Endothelial cell of umbilical vein (primary cell): ENCODE data around the gene ATP12A. TPM values are rescaled to one million over a fixed set of nuclear protein-coding genes. Genes with fewer than 3 reads are reported as not detected.

Source experiments
- BruUV-seq: library from RNA; stranded (reverse); fragments of 400-500 nt; replicated peaks from 2 replicates; lab custom pipeline; 2021; lab: Mats Ljungman, UMichigan
- CTCF ChIA-PET: fragments of 300-600, 350-600 bp; sonication (Branson Sonifier 250); formaldehyde crosslinking; loops from one replicate; lab custom pipeline; 2021; ENCODE audit warnings: antibody characterized with exemption, inconsistent platforms; lab: Charles Lee
- POLR2A ChIA-PET: fragments of 300-600, 350-600 bp; sonication (Branson Sonifier 250); formaldehyde crosslinking; loops from one replicate; lab custom pipeline; 2021; ENCODE audit warnings: antibody characterized with exemption, inconsistent platforms; lab: Charles Lee
- DNase-seq: peaks from one replicate; pipeline ENCODE4 v3.0.0-alpha.2; 2011; ENCODE audit warnings: low read depth, low spot score
- FAIRE-seq: peaks from 2 replicates; lab custom pipeline; 2011; peaks lifted over from hg19 to GRCh38; lab: Jason Lieb, UNC
- H2AFZ ChIP-seq: 2 replicates; pipeline ENCODE4 v1.6.0; 2012; ENCODE audit warnings: low read depth, low read length, control low read depth, inconsistent platforms
- H3K27ac ChIP-seq: 2 replicates; pipeline ENCODE4 v1.5.1; 2011; ENCODE audit warnings: low read depth, mild to moderate bottlenecking, control low read depth, low read length, moderate library complexity; ENCODE audit not compliant: insufficient read depth
- H3K27me3 ChIP-seq, 2 experiments: 2 replicates each; pipeline versions ENCODE4 v1.6.0 to v1.6.1; 2011; ENCODE audit warnings: low read length in 2 of 2, mixed read lengths in 1 of 2; ENCODE audit not compliant: control insufficient read depth in 2 of 2, insufficient read depth in 2 of 2
- H3K36me3 ChIP-seq, 2 experiments: 2 replicates in 1 of 2; 3 replicates in 1 of 2; pipeline ENCODE4 v1.5.1; 2011; ENCODE audit warnings: low read length in 2 of 2, mild to moderate bottlenecking in 1 of 2, moderate library complexity in 1 of 2; ENCODE audit not compliant: control insufficient read depth in 2 of 2, insufficient read depth in 2 of 2; ENCODE audit errors: extremely low read depth in 1 of 2
- H3K4me1 ChIP-seq: 3 replicates; pipeline ENCODE4 v1.5.1; 2011; ENCODE audit warnings: mild to moderate bottlenecking, low read length; ENCODE audit not compliant: control insufficient read depth, insufficient read depth; ENCODE audit errors: extremely low read depth
- H3K4me2 ChIP-seq: 2 replicates; pipeline ENCODE4 v1.6.1; 2011; ENCODE audit warnings: low read length, control low read depth, mixed read lengths; ENCODE audit not compliant: insufficient read depth
- H3K4me3 ChIP-seq, 3 experiments: fragments of 200-600 bp in 1 of 3; sonication (generic), shearing (Covaris generic) in 1 of 3; replicated peaks in 1 of 3; 2 replicates each; pipeline ENCODE4 v1.5.1; 2011 to 2016; ENCODE audit warnings: control low read depth in 3 of 3, low read length in 3 of 3, mild to moderate bottlenecking in 2 of 3, inconsistent platforms in 1 of 3, low read depth in 1 of 3, moderate library complexity in 1 of 3; ENCODE audit not compliant: insufficient read depth in 1 of 3
- H3K79me2 ChIP-seq: 2 replicates; pipeline ENCODE4 v1.6.0; 2012; ENCODE audit warnings: low read length, inconsistent platforms; ENCODE audit not compliant: control insufficient read depth, insufficient read depth
- H3K9ac ChIP-seq: replicated peaks from 2 replicates; pipeline ENCODE3; 2011; ENCODE audit warnings: low read length, control low read depth; ENCODE audit not compliant: insufficient read depth; ENCODE audit errors: extremely low read depth
- H3K9me1 ChIP-seq: replicated peaks from 3 replicates; pipeline ENCODE4 v1.6.0; 2011; ENCODE audit warnings: mild to moderate bottlenecking, low read length; ENCODE audit not compliant: control insufficient read depth, insufficient read depth; ENCODE audit errors: extremely low read depth
- H3K9me3 ChIP-seq: replicated peaks from 2 replicates; pipeline ENCODE4 v1.5.1; 2012; ENCODE audit warnings: low read length, inconsistent platforms; ENCODE audit not compliant: control insufficient read depth, insufficient read depth
- H4K20me1 ChIP-seq: replicated peaks from 2 replicates; pipeline ENCODE3; 2011; ENCODE audit warnings: mild to moderate bottlenecking, low read length; ENCODE audit not compliant: control insufficient read depth, insufficient read depth; ENCODE audit errors: extremely low read depth
- EZH2 ChIP-seq: IDR thresholded peaks from 2 replicates; pipeline ENCODE4 v1.6.1; 2012; ENCODE audit warnings: borderline replicate concordance, low read depth, mild to moderate bottlenecking, moderate library complexity, low read length, inconsistent platforms; ENCODE audit not compliant: severe bottlenecking
- FOS ChIP-seq: IDR thresholded peaks from 2 replicates; pipeline ENCODE4 v1.6.1; 2011; ENCODE audit warnings: mild to moderate bottlenecking, low read length, moderate library complexity, borderline replicate concordance; ENCODE audit not compliant: insufficient read depth
- GATA2 ChIP-seq: IDR thresholded peaks from 2 replicates; pipeline ENCODE4 v1.7.0; 2011; ENCODE audit warnings: low read depth, mild to moderate bottlenecking, moderate library complexity, mixed read lengths, low read length; ENCODE audit not compliant: insufficient read length, insufficient read depth
- JUN ChIP-seq: IDR thresholded peaks from 2 replicates; pipeline ENCODE4 v1.6.1; 2011; ENCODE audit warnings: borderline replicate concordance, low read depth; ENCODE audit not compliant: insufficient read length, insufficient read depth
- MYC ChIP-seq: IDR thresholded peaks from one replicate; pipeline ENCODE4 v1.6.1; 2011; ENCODE audit warnings: mild to moderate bottlenecking, low read depth, low read length
- POLR2A ChIP-seq: IDR thresholded peaks from 2 replicates; pipeline ENCODE4 v1.6.1; 2012; ENCODE audit warnings: low read depth, mild to moderate bottlenecking, control low read depth, low read length
- POLR2AphosphoS5 ChIP-seq: IDR thresholded peaks from 2 replicates; pipeline ENCODE4 v1.6.1; 2012; ENCODE audit warnings: low read depth, mild to moderate bottlenecking, control low read depth, low read length, moderate library complexity; ENCODE audit not compliant: insufficient read depth
- dilution Hi-C: fragments of 300-500 bp; cut with MboI; formaldehyde crosslinking; loops from one replicate; pipeline ENCODE4 v1.15.0; 2019; ENCODE audit warnings: low sequenced_read_pairs; ENCODE audit not compliant: extremely low pct_ligation_motif_present
- intact Hi-C: fragments of 100-400 bp; cut with micrococcal nuclease; formaldehyde crosslinking; loops from one replicate; pipeline ENCODE4 v1.10.0; 2022
- polyA plus RNA-seq, 4 experiments: library from polyadenylated mRNA; depleted of rRNA in 3 of 4; stranded (reverse) in 3 of 4; unstranded in 1 of 4; fragments of >200 nt; gene quantifications; 2 replicates each; pipeline versions ENCODE4 v1.2.1 to v1.2.3, GENCODE V29; 2011 to 2012; ENCODE audit warnings: missing spikeins in 1 of 4
- total RNA-seq: library from RNA; stranded (reverse); gene quantifications from 2 replicates; pipeline ENCODE4 v1.2.3, GENCODE V29; 2021
- TF ChIP-seq, protein P1 (sequence below): IDR thresholded peaks from 2 replicates; pipeline ENCODE4 v1.6.1; 2011; ENCODE audit not compliant: insufficient read depth, insufficient read length
- TF ChIP-seq, protein P2 (sequence below), 2 donors: IDR thresholded peaks; 1 replicate in 1 of 2; 2 replicates in 1 of 2; pipeline ENCODE4 v1.5.1; 2011; ENCODE audit warnings: low read length in 2 of 2, mild to moderate bottlenecking in 2 of 2, moderate library complexity in 2 of 2, control low read depth in 1 of 2, inconsistent platforms in 1 of 2, low read depth in 1 of 2; ENCODE audit not compliant: insufficient read depth in 1 of 2; ENCODE audit errors: extremely low read depth in 1 of 2

The ATP12A gene
- total and polyA plus RNA-seq, 2 donors (not counting 3 experiments of a cell fraction or from before 2014, with no cell fraction given) = not detected

- Histone ChIP-seq H4K20me1 (no peaks in the 10 kb centered on the region), H3K79me2 (no peaks in the 10 kb centered on the region), H3K9me3 (no peaks in the 10 kb centered on the region), H3K27ac (no peak overlapping the region), H3K27me3 (no peaks in the 10 kb centered on the region), H3K36me3 (no peaks in the 10 kb centered on the region), H3K9ac (no peak overlapping the region), H3K4me1 (no peaks in the 10 kb centered on the region), H3K9me1 (no peaks in the 10 kb centered on the region), H3K4me2 (no peak overlapping the region), H2AFZ (no peak overlapping the region), H3K4me3 (no peak overlapping the region)
- ChIA-PET CTCF (interaction anchor here (0.6 kb wide), 2 partner anchors 403 to 852 kb away, joined by 3 read pairs; no protein-coding TSS in a partner anchor), POLR2A (no interaction called here)
- TF ChIP-seq FOS = no peak
- no peak for TF ChIP-seq JUN
- TF ChIP-seq POLR2AphosphoS5 = no peak
- TF ChIP-seq, protein P1, sequence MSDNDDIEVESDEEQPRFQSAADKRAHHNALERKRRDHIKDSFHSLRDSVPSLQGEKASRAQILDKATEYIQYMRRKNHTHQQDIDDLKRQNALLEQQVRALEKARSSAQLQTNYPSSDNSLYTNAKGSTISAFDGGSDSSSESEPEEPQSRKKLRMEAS = no peak
- no peak for TF ChIP-seq EZH2
- no peak for TF ChIP-seq POLR2A
- FAIRE-seq = no peak
- intact Hi-C loops = no loop called here
- no TSS peak for BruUV-seq
- dilution Hi-C loops = no loop called here
- DNase-seq = no peak
Observed at GRCh38 chr13:24719139-24719538, 38.9 kb downstream of the ATP12A start.

- CTCF ChIA-PET = interaction anchor here (1.1 to 5.9 kb wide), 2 partner anchors 9 to 30 kb away, joined by 3 to 43 read pairs; no protein-coding TSS in a partner anchor
- Histone ChIP-seq H3K4me2 (no peak overlapping the region), H3K79me2 (no peaks in the 10 kb centered on the region), H3K4me1 (no peaks in the 10 kb centered on the region), H3K9me3 (no peaks in the 10 kb centered on the region), H4K20me1 (no peaks in the 10 kb centered on the region), H3K27ac (no peak overlapping the region), H2AFZ (no peak overlapping the region), H3K9me1 (no peaks in the 10 kb centered on the region), H3K9ac (no peak overlapping the region), H3K4me3 (no peak overlapping the region), H3K27me3 (peaks cover 0 to 2% of the 10 kb centered on the region in 2 experiments), H3K36me3 (no peaks in the 10 kb centered on the region)
- FAIRE-seq (no peak), DNase-seq (no peak)
- TF ChIP-seq, protein P1 = no peak
- no peak for TF ChIP-seq EZH2
- no peak for TF ChIP-seq MYC
- no peak for TF ChIP-seq GATA2
- TF ChIP-seq FOS = no peak
- TF ChIP-seq, protein P2, sequence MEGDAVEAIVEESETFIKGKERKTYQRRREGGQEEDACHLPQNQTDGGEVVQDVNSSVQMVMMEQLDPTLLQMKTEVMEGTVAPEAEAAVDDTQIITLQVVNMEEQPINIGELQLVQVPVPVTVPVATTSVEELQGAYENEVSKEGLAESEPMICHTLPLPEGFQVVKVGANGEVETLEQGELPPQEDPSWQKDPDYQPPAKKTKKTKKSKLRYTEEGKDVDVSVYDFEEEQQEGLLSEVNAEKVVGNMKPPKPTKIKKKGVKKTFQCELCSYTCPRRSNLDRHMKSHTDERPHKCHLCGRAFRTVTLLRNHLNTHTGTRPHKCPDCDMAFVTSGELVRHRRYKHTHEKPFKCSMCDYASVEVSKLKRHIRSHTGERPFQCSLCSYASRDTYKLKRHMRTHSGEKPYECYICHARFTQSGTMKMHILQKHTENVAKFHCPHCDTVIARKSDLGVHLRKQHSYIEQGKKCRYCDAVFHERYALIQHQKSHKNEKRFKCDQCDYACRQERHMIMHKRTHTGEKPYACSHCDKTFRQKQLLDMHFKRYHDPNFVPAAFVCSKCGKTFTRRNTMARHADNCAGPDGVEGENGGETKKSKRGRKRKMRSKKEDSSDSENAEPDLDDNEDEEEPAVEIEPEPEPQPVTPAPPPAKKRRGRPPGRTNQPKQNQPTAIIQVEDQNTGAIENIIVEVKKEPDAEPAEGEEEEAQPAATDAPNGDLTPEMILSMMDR (IDR thresholded peaks at IDR 0.05; ENCODE audit: extremely low read depth in 1 of 2, insufficient read depth in 1 of 2, low read depth in 1 of 2, low read length in 2 of 2) = no peak
- no peak for TF ChIP-seq POLR2AphosphoS5
- TF ChIP-seq POLR2A = no peak
- no peak for TF ChIP-seq JUN
- BruUV-seq = no TSS peak
- POLR2A ChIA-PET = no interaction called here
- dilution Hi-C loops = no loop called here
- intact Hi-C loops = no loop called here
Observed at GRCh38 chr13:24723206-24723605, 43.0 kb downstream of the ATP12A start.
